Spleen (tissue), 11 donors: ENCODE measurements around the gene WARS2. TPM values are rescaled to one million over a fixed set of nuclear protein-coding genes. Genes with fewer than 3 reads are reported as not detected.

Experiments
- DNase-seq: peaks from one replicate; pipeline ENCODE4 v3.0.0-alpha.2; 2020
- H3K27ac ChIP-seq, 8 donors: fragments of 200-600 bp; sonication (generic) in 7 of 8; 1 replicate in 4 of 8; 2 replicates in 4 of 8; pipeline versions ENCODE4 v1.5.0 to v1.8.0; 2016 to 2021; ENCODE audit warnings: inconsistent platforms in 4 of 8, mild to moderate bottlenecking in 4 of 8, moderate library complexity in 1 of 8
- H3K27me3 ChIP-seq, 7 donors: fragments of 200-600 bp; sonication (generic) in 6 of 7; replicated peaks in 1 of 7; 1 replicate in 4 of 7; 2 replicates in 3 of 7; pipeline versions ENCODE4 v1.5.0 to v1.8.0; 2016 to 2021; ENCODE audit warnings: inconsistent platforms in 3 of 7, mild to moderate bottlenecking in 1 of 7
- H3K36me3 ChIP-seq, 6 donors: fragments of 200-600 bp; sonication (generic) in 5 of 6; 1 replicate in 4 of 6; 2 replicates in 2 of 6; pipeline versions ENCODE4 v1.5.0 to v1.8.0; 2016 to 2021; ENCODE audit warnings: inconsistent platforms in 2 of 6
- H3K4me1 ChIP-seq, 6 donors: fragments of 200-600 bp; sonication (generic) in 5 of 6; 1 replicate in 3 of 6; 2 replicates in 3 of 6; pipeline versions ENCODE4 v1.5.0 to v1.8.0; 2016 to 2021; ENCODE audit warnings: inconsistent platforms in 3 of 6
- H3K4me3 ChIP-seq, 8 donors: fragments of 200-600 bp; sonication (generic) in 7 of 8; 1 replicate in 4 of 8; 2 replicates in 4 of 8; pipeline versions ENCODE4 v1.5.0 to v1.8.0; 2016 to 2021; ENCODE audit warnings: inconsistent platforms in 4 of 8, mild to moderate bottlenecking in 4 of 8, moderate library complexity in 2 of 8
- H3K9me3 ChIP-seq, 8 donors: fragments of 200-600 bp; sonication (generic) in 7 of 8; 1 replicate in 4 of 8; 2 replicates in 4 of 8; pipeline versions ENCODE4 v1.5.0 to v1.8.0; 2016 to 2021; ENCODE audit warnings: inconsistent platforms in 4 of 8
- CTCF ChIP-seq, 11 experiments: fragments of 200-600 bp in 7 of 11; fragments of 450-650 bp in 4 of 11; sonication (generic) in 4 of 11; IDR thresholded peaks in 8 of 11; conservative IDR thresholded peaks in 3 of 11; 1 replicate in 7 of 11; 2 replicates in 4 of 11; pipeline versions ENCODE4 v1.4.0 to v1.8.0; 2016 to 2021; ENCODE audit warnings: antibody characterized with exemption in 11 of 11, inconsistent platforms in 4 of 11, mild to moderate bottlenecking in 1 of 11
- POLR2A ChIP-seq, 3 donors: fragments of 450-650 bp; IDR thresholded peaks; one replicate each; pipeline ENCODE4 v1.5.1; 2017; ENCODE audit warnings: antibody characterized with exemption in 3 of 3, mild to moderate bottlenecking in 1 of 3
- POLR2AphosphoS5 ChIP-seq, 3 donors: sonication (generic); formaldehyde crosslinking; IDR thresholded peaks; one replicate each; pipeline ENCODE4 v1.5.1; 2017; ENCODE audit warnings: antibody characterized with exemption in 3 of 3
- WGBS, 5 donors: extraction: QIAGEN DNeasy Blood & Tissue Kit in 3 of 5; methylation state at CpG; one replicate each; pipeline versions ENCODE4 v1.1.5 to v1.1.7; 2013 to 2018; 5-methylcytosine and 5-hydroxymethylcytosine counted together
- intact Hi-C: fragments of 100-400 bp; cut with DNase I; formaldehyde crosslinking; loops from one replicate; pipeline ENCODE4 v1.15.0; 2023; ENCODE audit warnings: low total_unique reads
- polyA plus RNA-seq, 3 donors: library from polyadenylated mRNA; stranded (reverse); fragments of 200-250 nt; gene quantifications; one replicate each; pipeline ENCODE4 v1.2.1, GENCODE V29; 2013
- total RNA-seq, 7 donors: library from RNA; depleted of rRNA in 3 of 7; stranded (reverse); fragments of >200 nt in 3 of 7; fragmentation: NEBNext Ultra II Directional in 4 of 7; extraction: Animal tissue kit (Norgen Biotek cat#: 25700) in 4 of 7; gene quantifications; one replicate each; pipeline versions ENCODE4 v1.1.0 to v1.2.1, GENCODE V29; 2016 to 2021
- donor health status: healthy with polysubstance abuse.
- donor health status: DM: no; HTN: no; CAD: no; lungs with moderate emphysema.
- donor health status: DM: no; HTN: no; CAD: no.
- donor health status: Bipolar disorder and iron deficiency.
- donor health status: healthy.
- donor health status: DM: no; HTN: no; CAD: no.
- donor health status: DM: yes; HTN: yes; CAD: no.

The WARS2 gene
- total and polyA plus RNA-seq, 10 donors = 2.9 to 13.0 (median 8.5) TPM

DNA sequence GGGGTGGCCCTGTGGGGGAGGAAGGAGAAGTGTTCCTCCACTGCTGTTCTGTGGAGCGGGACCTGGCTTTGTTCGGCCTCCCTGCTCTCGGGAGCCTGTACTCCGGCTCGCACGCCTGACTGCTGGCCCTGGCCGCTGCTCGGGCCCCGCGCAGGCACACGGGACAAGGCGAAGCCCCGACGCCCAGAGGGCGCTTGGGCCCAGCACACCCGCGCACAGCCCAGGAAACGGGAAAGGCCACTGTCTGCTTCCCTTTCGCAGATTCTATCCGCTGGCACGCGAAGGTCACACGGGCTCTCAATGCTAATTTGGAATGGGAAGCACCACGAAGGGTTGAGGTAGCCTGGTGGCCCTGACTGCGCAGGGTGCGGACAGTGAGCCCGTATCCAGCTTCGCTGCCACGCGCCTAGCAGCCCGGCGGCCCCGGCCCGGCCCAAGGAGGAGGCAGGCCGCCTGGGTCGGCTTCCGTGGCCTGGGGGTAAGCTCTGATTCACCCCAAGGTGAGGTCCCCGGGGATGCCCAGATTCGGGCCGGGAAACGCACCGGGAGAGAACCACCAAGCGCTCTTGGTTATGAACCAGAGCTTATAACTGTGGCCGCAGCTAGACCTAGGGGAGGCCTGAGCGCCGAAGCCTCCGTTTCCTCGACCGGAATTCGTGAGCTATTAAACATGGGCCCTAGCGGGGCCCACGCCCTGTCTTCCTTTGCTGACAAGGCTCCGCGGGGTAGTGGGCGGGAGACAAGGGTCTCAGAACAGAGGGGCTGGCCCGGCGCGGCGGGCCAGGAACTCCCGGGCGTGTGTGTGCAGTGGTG lies 132.6 kb downstream of the WARS2 start:
- intact Hi-C loops = loop anchor here (5.0 kb wide), 1 partner anchor 856 kb away; no protein-coding TSS in a partner anchor
- Histone ChIP-seq H3K9me3 (peaks cover 0 to 19% (median 0%) of the 10 kb centered on the region in 8 donors), H3K27me3 (peaks cover 8 to 88% (median 72%) of the 10 kb centered on the region in 7 donors), H3K36me3 (no peaks in the 10 kb centered on the region), H3K4me3 (peak overlapping the region; percentile 6 to 54 (median 14)), H3K27ac (no peak overlapping the region), H3K4me1 (peaks cover 16 to 31% (median 26%) of the 10 kb centered on the region in 6 donors)
- 3 to 13% (median 5%) methylated on average over 36 to 61 of the region's 61 CpGs for WGBS, 5 donors
- TF ChIP-seq CTCF (IDR thresholded peaks at IDR 0.05 in 8 of 11, conservative IDR thresholded peaks at IDR 0.05 in 3 of 11) (no peak), POLR2AphosphoS5 (IDR thresholded peaks at IDR 0.05) (peak in 1 of 3 donors; percentile 56), POLR2A (IDR thresholded peaks at IDR 0.05) (no peak)
- DNase-seq = peak; percentile 74

DNA sequence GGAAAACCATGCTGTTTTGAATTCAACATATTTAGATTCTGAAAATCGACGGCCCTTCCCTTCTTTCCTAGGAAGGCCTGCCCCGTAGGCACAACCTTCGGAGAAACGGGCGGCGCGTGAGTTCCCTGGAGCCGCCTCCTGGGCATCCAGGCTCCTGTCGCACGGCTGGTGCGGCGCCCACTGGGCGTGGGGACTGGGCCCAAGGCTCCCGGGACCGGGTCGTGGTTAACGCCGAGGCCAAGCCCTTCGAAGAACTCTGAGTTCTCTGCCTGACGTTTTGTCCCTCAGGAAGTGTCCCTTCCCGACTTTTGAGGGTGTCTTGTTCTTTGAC lies 133.1 kb downstream of the WARS2 start:
- peaks cover 16 to 32% (median 26%) of the 10 kb centered on the region in 6 donors for H3K4me1 ChIP-seq
- H3K4me3 ChIP-seq = peak overlapping the region in 3 of 8 donors; percentile 4 to 54 (median 29)
- WGBS, 5 donors = 8 to 34% (median 10%) methylated on average over 8 to 22 of the region's 22 CpGs
- H3K9me3 ChIP-seq = peaks cover 0 to 19% (median 0%) of the 10 kb centered on the region in 8 donors
- TF ChIP-seq POLR2A (IDR thresholded peaks at IDR 0.05) (no peak), CTCF (IDR thresholded peaks at IDR 0.05 in 8 of 11, conservative IDR thresholded peaks at IDR 0.05 in 3 of 11) (no peak), POLR2AphosphoS5 (IDR thresholded peaks at IDR 0.05) (no peak)
- peak; percentile 70 for DNase-seq
- intact Hi-C loops = loop anchor here (5.0 kb wide), 1 partner anchor 855 kb away; no protein-coding TSS in a partner anchor
- H3K36me3 ChIP-seq = no peaks in the 10 kb centered on the region
- H3K27me3 ChIP-seq = peaks cover 8 to 94% (median 78%) of the 10 kb centered on the region in 7 donors
- no peak overlapping the region for H3K27ac ChIP-seq

DNA sequence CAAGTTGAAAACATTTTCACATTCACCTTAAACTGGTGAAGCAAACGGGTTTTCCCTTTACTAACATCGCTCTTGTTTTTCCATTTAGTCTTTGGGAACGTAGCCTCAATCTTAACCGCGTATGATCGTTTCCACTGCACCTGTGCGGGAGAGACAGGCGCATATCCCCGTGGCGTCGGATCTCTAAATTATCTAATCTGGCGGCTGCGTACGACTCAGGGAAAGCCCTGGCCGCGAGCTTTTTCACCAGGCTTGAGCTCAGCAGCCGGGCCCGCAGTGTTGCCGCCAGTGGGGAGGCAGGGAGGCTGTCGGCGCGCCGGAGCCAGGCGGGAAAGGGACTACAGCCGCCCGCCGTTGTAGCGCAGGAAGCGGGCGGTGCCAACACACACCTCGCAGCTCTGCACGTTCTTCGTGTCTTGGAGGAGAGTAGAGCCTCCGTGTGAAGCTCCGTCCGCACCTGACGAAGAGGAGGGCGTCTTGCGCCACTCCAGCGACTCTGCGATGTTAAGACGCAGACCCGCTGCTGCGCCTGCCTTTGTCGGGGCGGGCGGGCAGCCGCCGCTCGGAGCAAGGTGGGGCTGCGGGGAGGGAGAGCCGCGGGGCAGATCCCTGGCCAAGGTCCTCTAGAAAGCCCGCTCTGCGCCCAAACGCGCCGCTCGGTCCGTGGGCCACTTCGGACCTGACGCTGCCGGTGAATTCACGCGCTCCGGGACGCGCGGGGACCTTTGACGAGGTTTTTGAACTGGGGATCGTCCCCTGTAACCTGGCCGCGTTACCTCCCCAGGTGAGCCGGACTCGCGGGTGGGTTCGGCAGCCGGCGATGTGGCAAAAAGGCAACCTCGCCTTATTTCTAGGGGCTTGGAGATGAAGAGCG lies 133.8 kb downstream of the WARS2 start:
- Histone ChIP-seq H3K36me3 (no peaks in the 10 kb centered on the region), H3K4me3 (peak overlapping the region in 1 of 8 donors; percentile 54), H3K9me3 (peaks cover 0 to 19% (median 0%) of the 10 kb centered on the region in 8 donors), H3K27ac (no peak overlapping the region), H3K27me3 (peaks cover 8 to 96% (median 82%) of the 10 kb centered on the region in 7 donors), H3K4me1 (peaks cover 16 to 38% (median 26%) of the 10 kb centered on the region in 6 donors)
- intact Hi-C loops = loop anchor here (5.0 kb wide), 1 partner anchor 854 kb away; no protein-coding TSS in a partner anchor
- TF ChIP-seq POLR2A (IDR thresholded peaks at IDR 0.05) = no peak
- no peak for TF ChIP-seq POLR2AphosphoS5 (IDR thresholded peaks at IDR 0.05)
- no peak for TF ChIP-seq CTCF (IDR thresholded peaks at IDR 0.05 in 8 of 11, conservative IDR thresholded peaks at IDR 0.05 in 3 of 11)
- 5 to 12% (median 5%) methylated on average over 34 to 81 of the region's 81 CpGs for WGBS, 5 donors
- peak; percentile 61 for DNase-seq
